ENCODE results near the gene PTRH2. TPM values are rescaled to one million over a fixed set of nuclear protein-coding genes. Genes with fewer than 3 reads are reported as not detected.

PTRH2 gene
- 40.9 and 52.9 TPM in 2 replicates for total RNA-seq

GRCh38 chr17:59707149-59707970 is at the start of gene PTRH2, which contains the start of gene VMP1:
PTRH2 (minus strand) TSS chr17:59707430; CDS start chr17:59697978, 9,452 bp downstream.
VMP1 (plus strand) TSS chr17:59707654; CDS start chr17:59731447, 23,793 bp downstream.

Other genes with a start within 250 kb of the PTRH2 start
- 65.8 and 67.9 TPM in 2 replicates for gene DHX40, start 141.8 kb downstream of the PTRH2 start, total RNA-seq
- 430 and 443 TPM in 2 replicates for gene CLTC, start 87.5 kb downstream of the PTRH2 start, total RNA-seq
- 269 and 291 TPM in 2 replicates for gene VMP1, start 224 bp upstream of the PTRH2 start, total RNA-seq
- gene TUBD1, start 185.5 kb upstream of the PTRH2 start, total RNA-seq = 7.5 and 16.6 TPM in 2 replicates
- gene RPS6KB1, start 185.7 kb upstream of the PTRH2 start, total RNA-seq = 19.5 and 77.8 TPM in 2 replicates

All from epithelial cell of umbilical artery (primary cell).